HG03060 (cell line): ENCODE measurements around the gene RFX1.
"Not testable (repeated sequence)": the region's sequence is repeated elsewhere in the genome, so short reads cannot be mapped to it uniquely, and the experiment has no call there.

Experiments used
- ATAC-seq: cut with Tn5 transposase; IDR thresholded peaks from one replicate; pipeline ENCODE4 v1.9.1; 2021; ENCODE audit warnings: low read depth, moderate number of reproducible peaks; ENCODE audit not compliant: unreplicated experiment

Gene RFX1

GRCh38 chr19:14027856-14028450 is 21.8 kb upstream of the RFX1 start, which contains the start of gene RLN3:
RLN3 (plus strand) TSS chr19:14028148; CDS start chr19:14028205, 57 bp downstream.
- no peak for ATAC-seq

- not testable (repeated sequence) for ATAC-seq
Measured at GRCh38 chr19:14026652-14027192, 20.6 kb upstream of the RFX1 start.

DNA sequence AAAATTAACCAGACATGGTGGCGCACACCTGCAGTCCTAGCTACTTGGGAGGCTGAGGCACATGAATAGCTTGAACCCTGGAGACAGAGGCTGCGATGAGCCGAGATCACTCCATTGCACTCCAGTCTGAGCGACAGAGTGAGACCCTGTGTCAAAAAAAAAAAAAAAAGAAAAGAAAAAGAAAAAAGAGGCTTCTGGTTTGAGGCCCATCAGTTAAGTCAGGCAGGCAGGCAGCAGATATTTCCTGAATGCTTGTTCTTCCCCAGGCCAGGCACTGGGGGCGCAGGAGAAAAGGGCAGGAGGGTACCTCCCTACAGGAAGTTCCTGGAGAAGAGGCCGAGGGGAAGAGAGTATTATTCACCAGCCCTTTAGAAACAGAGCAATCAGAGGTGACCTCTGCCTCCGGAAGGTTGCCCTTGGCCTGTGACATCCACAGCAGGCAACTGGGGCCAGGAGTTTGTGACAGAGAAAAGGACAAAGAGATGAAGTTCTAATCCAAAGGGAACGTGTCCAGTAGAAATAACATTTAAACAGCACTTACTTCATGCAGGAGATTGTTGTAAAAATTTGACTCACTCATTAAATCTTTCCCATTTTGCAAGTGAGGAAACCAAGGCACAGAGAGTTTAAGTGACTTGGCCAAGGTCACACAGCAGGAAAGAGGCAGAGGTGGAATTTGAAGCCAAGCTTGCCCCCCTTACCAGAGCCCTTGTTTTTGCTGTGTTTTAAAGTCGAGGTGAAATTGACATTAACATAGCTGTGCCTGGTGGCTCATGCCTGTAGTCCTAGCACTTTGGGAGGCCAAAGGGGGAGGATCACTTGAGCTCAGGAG is 17.5 kb upstream of the RFX1 start:
- no peak for ATAC-seq

DNA sequence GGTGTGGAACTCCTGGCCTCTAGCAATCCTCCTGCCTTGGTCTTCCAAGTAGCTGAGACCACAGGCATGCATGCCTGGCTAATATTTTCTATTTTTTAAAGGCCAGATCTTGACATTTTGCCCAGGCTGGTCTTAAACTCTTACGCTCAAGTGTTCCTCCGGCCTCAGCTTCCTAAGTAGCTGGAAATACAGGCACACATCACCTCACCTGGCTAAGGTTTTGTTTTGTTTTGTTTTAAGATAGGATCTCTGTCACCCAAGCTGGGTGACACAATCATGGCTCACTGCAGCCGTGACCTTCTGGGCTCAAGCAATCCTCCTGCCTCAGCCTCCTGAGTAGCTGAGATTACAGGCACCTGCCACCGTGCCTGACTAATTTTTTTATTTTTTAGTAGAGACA is 16.3 kb upstream of the RFX1 start:
- ATAC-seq, result no peak

GRCh38 chr19:14021474-14021873 is 15.4 kb upstream of the RFX1 start:
- no peak for ATAC-seq

DNA sequence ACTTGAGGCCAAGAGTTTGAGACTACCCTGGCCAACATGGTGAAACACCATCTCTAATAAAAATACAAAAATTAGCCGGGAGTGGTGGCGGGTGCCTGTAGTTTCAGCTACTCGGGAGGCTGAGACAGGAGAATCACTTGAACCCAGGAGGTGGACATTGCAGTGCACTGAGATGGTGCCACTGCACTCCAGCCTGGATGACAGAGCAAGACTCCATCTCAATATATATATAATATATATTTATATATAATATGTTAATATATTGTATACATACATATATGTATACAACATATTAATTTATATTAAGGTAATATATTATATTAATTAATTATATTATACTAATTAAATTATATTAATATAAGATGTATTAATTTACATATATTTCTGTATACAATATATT is 13.6 kb upstream of the RFX1 start:
- ATAC-seq, result not testable (repeated sequence)

GRCh38 chr19:14019100-14019499 is 13.0 kb upstream of the RFX1 start:
- no peak for ATAC-seq

DNA sequence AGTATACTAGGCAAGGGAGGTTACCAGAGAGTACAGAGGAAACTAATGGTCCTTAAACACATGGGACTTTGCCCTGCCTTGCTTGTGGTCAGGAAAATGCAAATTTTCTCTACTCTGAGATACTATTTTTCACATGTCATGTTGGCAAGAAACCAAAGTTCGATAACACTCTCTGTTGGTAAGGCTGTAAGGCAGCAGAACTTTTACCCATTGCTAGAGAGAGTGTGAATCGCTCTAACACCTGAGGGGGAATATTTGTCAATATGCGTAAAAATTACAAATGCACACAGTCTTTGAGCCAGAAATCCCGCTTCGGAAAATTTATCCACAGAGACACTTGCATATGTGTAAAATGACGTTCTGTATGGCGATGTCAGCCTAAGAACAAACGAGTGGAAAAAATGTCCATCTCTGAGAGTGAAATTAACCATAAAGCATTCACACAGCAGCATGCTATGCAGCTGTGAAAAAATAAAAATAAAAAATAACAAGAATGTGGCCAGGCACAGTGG is 9.5 kb upstream of the RFX1 start:
- ATAC-seq, result peak; percentile 69

DNA sequence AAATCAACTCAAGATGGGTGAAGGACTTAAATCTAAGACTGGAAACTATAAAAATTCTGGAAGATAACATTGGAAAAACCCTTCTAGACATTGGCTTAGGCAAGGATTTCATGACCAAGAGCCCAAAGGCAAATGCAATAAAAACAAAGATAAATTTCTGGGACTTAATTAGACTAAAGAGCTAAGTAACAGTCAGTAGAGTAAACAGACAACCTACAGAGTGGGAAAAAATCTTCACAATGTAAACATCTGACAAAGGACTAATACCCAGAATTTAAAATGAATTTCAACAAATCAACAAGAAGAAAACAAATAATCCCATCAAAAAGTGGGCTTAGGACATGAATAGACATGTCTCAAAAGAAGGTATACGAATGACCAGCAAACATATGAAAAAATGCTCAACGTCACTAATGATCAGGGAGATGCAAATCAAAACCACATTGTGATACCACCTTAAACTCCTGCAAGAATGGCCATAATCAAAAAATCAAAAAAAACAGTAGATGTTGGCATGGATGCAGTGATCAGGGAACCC is 6.3 kb upstream of the RFX1 start:
- ATAC-seq, result no peak

GRCh38 chr19:14006766-14007562 is 844 bp upstream of the RFX1 start:
- no peak for ATAC-seq

- ATAC-seq, result no peak
Measured at GRCh38 chr19:14005349-14006084, 603 bp downstream of the RFX1 start.

DNA sequence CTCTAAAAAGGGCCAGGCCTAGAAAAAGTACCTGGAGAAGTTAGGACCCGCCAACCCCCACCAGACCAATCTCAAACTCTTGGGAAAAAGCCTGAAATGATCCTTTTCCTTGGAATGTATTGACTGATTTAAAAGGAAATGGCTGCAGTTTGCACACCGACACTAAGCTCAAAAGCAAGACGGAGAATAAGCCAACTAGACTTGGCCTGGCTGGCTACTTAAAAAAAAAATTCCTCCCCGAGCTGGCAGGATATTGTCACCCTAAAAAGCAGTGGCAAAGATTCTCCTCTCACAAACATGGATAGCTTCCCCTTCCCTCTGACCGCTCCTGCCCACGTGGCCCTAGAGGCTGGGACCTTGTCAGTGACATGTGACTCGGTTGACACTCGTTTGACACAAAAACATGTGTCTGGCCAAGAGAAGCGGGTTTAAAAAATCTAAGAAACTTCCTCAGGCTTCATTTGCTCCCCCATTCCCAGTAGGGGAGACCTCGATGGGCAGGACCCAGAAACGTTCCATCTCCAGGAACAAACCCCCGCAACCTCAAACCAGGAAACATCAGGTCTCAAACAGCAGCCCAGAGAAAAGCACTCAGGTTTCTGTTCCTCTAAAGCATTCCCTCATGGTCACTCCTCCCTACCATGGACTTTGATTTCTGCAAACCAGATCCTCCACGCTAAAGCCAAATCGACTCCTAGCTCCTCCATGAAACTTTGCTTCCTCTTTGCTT is 1.3 kb downstream of the RFX1 start:
- ATAC-seq, result no peak

DNA sequence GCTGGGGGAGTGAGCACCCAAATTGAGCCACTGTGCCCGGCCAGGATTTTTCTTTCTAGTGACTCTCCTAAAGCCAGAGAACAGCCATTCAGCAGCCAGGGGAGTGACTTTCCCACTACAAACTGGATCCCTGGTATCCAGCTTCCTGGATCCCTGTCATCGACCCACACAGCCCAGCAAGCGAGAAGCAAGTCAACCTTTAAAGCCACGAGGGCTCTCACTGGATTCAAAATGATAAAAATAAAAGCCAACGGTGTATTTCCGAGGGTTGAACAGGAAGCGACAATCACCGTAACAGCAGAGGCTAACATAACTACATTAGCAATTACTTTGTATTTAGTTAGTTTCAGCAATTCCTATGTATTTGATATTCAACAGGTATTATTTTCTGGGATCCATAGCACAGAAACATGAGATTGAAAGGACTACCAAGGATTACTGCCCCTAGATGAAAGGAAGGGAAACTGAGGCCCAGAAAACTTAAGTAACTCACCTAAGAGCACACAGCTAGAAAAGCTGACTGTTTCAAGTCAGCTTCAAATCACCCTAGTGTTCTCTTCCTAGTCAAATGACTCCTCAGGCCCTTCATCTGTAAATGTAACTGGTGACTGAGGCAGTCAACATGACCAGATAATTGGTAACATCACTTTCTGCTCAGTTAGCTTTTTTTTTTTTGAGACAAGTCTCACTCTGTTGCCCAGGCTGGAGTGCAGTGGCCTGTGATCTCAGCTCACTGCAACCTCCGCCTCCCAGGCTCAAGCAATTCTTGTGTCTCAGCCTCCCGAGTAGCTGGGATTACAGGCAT is 2.7 kb downstream of the RFX1 start:
- ATAC-seq, result no peak

- ATAC-seq, result no peak
Measured at GRCh38 chr19:14002571-14003250, 3.4 kb downstream of the RFX1 start.

DNA sequence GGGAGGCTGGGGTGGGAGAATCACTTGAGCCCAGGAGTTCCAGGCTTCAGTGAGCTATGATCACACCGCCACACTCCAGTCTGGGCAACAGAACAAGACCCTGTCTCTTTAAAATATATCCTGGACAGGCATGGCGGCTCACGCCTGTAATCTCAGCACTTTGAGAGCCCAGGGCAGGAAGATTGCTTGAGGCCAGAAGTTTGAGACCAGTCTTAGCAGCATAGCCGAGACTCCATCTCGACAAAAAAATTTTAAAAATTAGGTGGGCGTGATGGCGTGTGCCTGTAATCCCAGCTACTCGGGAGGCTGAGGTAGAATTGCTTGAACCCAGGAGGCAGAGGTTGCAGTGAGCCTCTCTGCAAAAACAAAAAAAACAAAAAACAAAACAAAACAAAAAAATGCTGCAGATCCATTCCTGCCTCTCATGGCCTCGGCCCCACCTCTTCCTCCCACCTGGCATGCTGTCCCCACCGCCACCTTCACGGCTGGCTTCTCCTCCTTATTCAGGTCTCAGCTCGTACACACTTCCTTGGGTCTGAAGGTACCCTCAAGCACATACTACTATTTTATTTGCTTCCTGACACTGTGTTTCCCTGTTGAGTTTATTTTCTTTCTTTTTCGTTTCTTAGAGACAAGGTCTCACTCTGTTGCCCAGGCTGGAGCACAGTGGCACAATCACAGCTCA is 5.3 kb downstream of the RFX1 start:
- ATAC-seq, result no peak

DNA sequence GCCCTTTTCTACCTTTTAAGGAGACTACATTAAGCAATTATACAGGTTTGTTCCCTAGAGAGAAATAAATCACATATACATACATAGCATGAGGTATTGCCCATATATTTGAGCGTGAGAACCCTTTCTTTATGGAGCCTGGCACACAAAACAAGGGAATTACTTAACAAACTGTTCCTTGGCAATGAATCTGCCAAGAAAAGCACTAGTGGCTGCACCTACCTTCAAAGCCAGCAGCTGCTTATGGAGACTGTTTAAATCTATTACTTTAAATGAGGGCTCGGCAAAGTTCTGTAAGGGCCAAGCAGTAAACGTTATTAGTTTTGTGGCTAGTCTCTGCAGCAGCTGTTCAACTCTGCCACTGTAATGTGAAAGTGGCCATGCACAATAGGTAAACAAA is 7.0 kb downstream of the RFX1 start:
- no peak for ATAC-seq

GRCh38 chr19:13998426-13998825 is 7.7 kb downstream of the RFX1 start:
- no peak for ATAC-seq
